ENCODE data around the gene TFF3.

GRCh38 chr21:42307106-42307505 is 8.1 kb downstream of the TFF3 start:
- TF ChIP-seq ZFX (IDR thresholded peaks at IDR 0.05) (no peak), CTCF (conservative IDR thresholded peaks at IDR 0.05) (no peak)

All from C4-2B (cell line).